Measurements from ENCODE around the gene RABGAP1L. TPM values are rescaled to one million over a fixed set of nuclear protein-coding genes. Genes with fewer than 3 reads are reported as not detected.

Gene RABGAP1L
- total RNA-seq, 1 experiment from 2014 or later = 29.3 TPM

DNA sequence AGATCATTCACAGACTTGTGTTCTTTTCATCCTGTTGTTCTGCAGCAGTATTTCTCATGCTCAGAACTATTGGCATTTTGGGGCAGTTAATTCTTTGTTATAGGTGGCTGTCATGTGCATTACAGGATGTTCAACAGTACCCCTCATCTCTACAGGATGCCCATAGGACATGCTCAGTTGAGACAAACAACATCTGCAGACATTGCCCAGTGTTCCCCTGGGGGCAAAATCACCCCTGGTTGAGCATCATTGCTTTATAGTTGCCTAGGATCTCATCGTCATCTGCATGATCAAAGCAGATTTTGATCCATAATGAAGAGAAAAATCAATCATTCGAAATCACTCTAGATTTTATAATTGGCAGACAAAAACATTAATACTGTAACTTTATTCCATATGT lies 617.9 kb downstream of the RABGAP1L start:
- TF ChIP-seq SP1 (IDR thresholded peaks at IDR 0.05; ENCODE audit: low read depth) (no peak), CEBPB (IDR thresholded peaks at IDR 0.05; ENCODE audit: low read depth) (no peak), RAD21 (IDR thresholded peaks at IDR 0.05; ENCODE audit: low read depth) (no peak), YY1 (IDR thresholded peaks at IDR 0.05; ENCODE audit: extremely low read depth, insufficient replicate concordance, low read depth, low read length) (no peak), CBX3 (IDR thresholded peaks at IDR 0.05; ENCODE audit: low read depth) (no peak), ELF1 (IDR thresholded peaks at IDR 0.05; ENCODE audit: borderline replicate concordance, low read depth) (no peak), SRF (IDR thresholded peaks at IDR 0.05; ENCODE audit: low read depth) (no peak), ZNF274 (IDR thresholded peaks at IDR 0.05; ENCODE audit: low read depth, low read length) (no peak), ZFX (IDR thresholded peaks at IDR 0.05) (no peak)
- TF ChIP-seq, protein P1, sequence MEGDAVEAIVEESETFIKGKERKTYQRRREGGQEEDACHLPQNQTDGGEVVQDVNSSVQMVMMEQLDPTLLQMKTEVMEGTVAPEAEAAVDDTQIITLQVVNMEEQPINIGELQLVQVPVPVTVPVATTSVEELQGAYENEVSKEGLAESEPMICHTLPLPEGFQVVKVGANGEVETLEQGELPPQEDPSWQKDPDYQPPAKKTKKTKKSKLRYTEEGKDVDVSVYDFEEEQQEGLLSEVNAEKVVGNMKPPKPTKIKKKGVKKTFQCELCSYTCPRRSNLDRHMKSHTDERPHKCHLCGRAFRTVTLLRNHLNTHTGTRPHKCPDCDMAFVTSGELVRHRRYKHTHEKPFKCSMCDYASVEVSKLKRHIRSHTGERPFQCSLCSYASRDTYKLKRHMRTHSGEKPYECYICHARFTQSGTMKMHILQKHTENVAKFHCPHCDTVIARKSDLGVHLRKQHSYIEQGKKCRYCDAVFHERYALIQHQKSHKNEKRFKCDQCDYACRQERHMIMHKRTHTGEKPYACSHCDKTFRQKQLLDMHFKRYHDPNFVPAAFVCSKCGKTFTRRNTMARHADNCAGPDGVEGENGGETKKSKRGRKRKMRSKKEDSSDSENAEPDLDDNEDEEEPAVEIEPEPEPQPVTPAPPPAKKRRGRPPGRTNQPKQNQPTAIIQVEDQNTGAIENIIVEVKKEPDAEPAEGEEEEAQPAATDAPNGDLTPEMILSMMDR (IDR thresholded peaks at IDR 0.05 in 2 of 3, conservative IDR thresholded peaks at IDR 0.05 in 1 of 3; ENCODE audit: borderline replicate concordance in 1 of 3, insufficient read depth in 1 of 3, low read depth in 2 of 3, low read length in 2 of 3) = no peak
- TF ChIP-seq, protein P2, sequence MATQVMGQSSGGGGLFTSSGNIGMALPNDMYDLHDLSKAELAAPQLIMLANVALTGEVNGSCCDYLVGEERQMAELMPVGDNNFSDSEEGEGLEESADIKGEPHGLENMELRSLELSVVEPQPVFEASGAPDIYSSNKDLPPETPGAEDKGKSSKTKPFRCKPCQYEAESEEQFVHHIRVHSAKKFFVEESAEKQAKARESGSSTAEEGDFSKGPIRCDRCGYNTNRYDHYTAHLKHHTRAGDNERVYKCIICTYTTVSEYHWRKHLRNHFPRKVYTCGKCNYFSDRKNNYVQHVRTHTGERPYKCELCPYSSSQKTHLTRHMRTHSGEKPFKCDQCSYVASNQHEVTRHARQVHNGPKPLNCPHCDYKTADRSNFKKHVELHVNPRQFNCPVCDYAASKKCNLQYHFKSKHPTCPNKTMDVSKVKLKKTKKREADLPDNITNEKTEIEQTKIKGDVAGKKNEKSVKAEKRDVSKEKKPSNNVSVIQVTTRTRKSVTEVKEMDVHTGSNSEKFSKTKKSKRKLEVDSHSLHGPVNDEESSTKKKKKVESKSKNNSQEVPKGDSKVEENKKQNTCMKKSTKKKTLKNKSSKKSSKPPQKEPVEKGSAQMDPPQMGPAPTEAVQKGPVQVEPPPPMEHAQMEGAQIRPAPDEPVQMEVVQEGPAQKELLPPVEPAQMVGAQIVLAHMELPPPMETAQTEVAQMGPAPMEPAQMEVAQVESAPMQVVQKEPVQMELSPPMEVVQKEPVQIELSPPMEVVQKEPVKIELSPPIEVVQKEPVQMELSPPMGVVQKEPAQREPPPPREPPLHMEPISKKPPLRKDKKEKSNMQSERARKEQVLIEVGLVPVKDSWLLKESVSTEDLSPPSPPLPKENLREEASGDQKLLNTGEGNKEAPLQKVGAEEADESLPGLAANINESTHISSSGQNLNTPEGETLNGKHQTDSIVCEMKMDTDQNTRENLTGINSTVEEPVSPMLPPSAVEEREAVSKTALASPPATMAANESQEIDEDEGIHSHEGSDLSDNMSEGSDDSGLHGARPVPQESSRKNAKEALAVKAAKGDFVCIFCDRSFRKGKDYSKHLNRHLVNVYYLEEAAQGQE (IDR thresholded peaks at IDR 0.05; ENCODE audit: low read depth) = no peak
- Histone ChIP-seq H4K20me1 (ENCODE audit: insufficient read depth) (no peaks in the 10 kb centered on the region), H3K27ac (ENCODE audit: low read depth, low read length) (no peak overlapping the region), H3K36me3 (ENCODE audit: control insufficient read depth in 1 of 2, insufficient read depth in 2 of 2, low read length in 2 of 2) (no peaks in the 10 kb centered on the region), H3K4me3 (replicated peaks in 1 of 2; ENCODE audit: low read depth in 1 of 2, low read length in 2 of 2) (no peak overlapping the region), H3K4me1 (ENCODE audit: control insufficient read depth in 1 of 2, insufficient read depth in 2 of 2, low read length in 2 of 2) (no peaks in the 10 kb centered on the region), H3K9me3 (ENCODE audit: control insufficient read depth in 1 of 2, insufficient read depth in 1 of 2, low read depth in 1 of 2, low read length in 2 of 2) (no peaks in the 10 kb centered on the region), H3K9me2 (ENCODE audit: insufficient read depth) (no peaks in the 10 kb centered on the region), H3K4me2 (ENCODE audit: low read length) (no peak overlapping the region), H3K79me2 (ENCODE audit: insufficient read depth, low read length) (no peaks in the 10 kb centered on the region), H3K27me3 (ENCODE audit: insufficient read depth, low read length) (no peaks in the 10 kb centered on the region), H2AFZ (ENCODE audit: low read depth, low read length, poor library complexity, severe bottlenecking) (no peak overlapping the region), H3K9ac (ENCODE audit: low read length) (no peak overlapping the region)
- ChIA-PET POLR2A (no interaction called here), CTCF (no interaction called here), RAD21 (ENCODE audit: low non-redundant PET in 1 of 2, low total read pairs in 2 of 2, uncharacterized antibody in 2 of 2, unreplicated experiment in 2 of 2) (no interaction called here)
- intact Hi-C loops (cut with micrococcal nuclease) = loop anchor here (10.0 kb wide), 1 partner anchor 538 kb away; no protein-coding TSS in a partner anchor
- no TSS peak for BruUV-seq (replicated peaks)
- ATAC-seq (no peak), DNase-seq (ENCODE audit: low read depth, low spot score) (no peak)

All from HCT116 (cell line).